ENCODE results near the gene ZNF202.

Gene ZNF202

DNA sequence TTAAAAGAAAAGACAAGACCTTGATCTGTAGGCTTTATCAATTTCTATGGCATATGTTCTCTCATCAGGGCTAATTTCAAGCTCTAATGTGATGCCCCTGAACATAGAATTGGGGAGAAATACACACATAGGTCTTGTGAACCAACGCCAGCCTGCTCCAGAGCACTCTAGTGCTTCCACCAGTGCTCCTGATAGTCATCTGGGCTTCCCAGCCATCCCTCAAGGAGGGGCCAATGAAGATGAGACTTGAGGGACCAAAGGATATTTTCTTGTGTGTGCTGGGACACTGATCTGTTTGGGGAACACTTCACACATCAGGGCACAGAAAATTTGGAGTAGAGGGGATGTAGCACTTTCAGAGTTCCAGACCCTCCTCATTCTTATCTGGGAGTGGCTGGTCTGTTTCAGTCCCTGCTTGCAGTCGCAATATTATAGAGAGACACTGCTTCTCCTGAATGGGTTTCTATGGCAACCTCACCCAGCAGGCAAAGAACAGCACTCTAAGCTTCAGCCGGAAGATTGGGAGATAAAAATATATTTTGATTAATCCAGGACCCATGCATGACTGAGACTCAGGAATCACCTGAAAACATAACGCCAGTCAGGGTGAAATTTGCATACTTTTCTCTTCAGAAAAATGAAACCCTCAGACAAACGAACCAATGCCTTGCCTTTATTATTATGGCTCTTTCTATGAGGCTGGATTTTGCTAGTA, 58.6 kb downstream of the ZNF202 start:
- DNase-seq (ENCODE audit: low read depth) = no peak

DNA sequence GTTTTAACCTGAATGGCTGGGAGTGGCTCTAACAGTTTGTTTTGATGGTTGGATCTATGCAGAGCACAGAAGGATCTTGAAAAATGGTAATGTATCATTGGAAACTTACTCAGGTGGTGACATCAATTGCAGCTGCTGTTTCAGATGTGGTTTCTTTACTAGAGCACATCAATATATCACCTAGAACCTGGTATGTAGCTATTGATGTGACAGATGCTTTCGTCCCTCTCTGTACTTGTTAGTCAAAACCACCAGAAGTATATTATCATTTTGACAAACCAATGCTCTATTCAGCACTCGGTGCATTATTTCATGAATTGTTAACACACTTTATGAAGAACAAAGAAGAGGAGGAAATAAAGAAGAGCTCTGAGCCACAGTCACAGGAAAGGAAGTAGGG, 60.4 kb downstream of the ZNF202 start:
- DNase-seq (ENCODE audit: low read depth) = no peak

DNA sequence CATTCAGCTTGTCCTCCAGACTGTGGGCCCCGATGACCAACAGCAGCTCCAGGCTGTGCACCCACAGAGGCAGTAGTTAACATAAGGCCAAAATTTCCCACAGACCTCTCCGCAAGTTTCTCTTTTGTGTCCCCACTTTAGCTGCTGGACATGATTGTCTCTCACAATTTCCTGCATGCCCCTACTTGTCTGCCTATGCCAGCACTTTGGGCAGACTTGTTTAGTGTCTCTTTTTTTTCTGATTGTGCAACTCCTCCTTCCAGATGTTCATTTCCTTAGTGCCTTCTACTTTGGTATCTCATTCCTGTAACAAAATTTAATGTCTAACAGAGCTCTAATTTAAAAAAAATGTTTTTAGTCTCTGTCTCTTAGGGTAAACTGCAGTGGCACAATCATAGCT, 63.2 kb downstream of the ZNF202 start:
- no peak for DNase-seq (ENCODE audit: low read depth)

DNA sequence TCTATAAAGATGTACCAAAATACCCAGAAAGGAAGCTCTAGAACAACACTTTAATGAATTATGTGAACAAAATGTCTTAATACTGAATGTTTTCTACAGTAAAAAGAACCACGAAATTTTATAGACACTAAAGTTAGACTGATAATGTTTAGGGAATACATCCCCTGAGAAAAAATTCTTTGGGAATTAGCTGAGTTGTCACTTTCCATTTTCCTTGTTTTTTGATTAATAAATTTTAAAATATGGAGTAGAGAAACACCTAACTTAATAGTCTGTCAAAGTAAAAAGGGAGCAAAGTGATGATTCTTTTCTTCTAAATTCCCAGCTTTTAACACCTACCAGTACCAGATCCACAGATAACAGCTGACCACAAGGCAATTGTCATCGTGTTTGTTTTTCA, 64.0 kb downstream of the ZNF202 start:
- DNase-seq (ENCODE audit: low read depth) = no peak

DNA sequence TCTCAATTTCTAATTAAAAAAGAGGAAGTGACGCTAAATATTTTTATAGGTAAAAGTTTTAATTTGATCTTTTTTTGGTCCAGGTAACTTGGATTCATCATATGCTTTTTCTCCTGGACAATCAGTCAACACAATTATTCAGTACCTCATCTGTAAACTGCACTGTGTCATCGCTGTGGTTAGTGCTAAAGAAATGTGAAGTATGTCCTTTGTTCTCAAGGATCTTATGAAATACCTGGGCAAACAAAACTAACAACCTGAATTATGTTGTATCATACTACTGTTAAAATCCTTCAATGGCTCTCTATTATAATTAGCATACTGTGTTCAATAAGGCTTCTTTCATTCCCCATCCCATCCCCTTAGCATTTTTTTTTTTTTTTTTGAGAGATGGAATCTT, 67.2 kb downstream of the ZNF202 start:
- DNase-seq (ENCODE audit: low read depth) = no peak

Data from stimulated activated CD8-positive, alpha-beta memory T cell treated with anti-CD3 and anti-CD28 coated beads, Interleukin-4, amount 100 ng/mL, for 24 hours (primary cell).